ES-I3 (cell line): ENCODE measurements around the gene PPIP5K1.
A peak's percentile ranks its signal among the peaks of the same experiment; 100 is the strongest.

Experiments used
- H3K36me3 ChIP-seq: 2 replicates; pipeline ENCODE4 v1.6.1; 2013; ENCODE audit warnings: mild to moderate bottlenecking, low read length, control low read depth, moderate library complexity; ENCODE audit not compliant: insufficient read depth
- H3K4me1 ChIP-seq: 2 replicates; pipeline ENCODE4 v1.6.1; 2013; ENCODE audit warnings: mild to moderate bottlenecking, control low read depth, low read length; ENCODE audit not compliant: insufficient read depth
- H3K9ac ChIP-seq: 2 replicates; pipeline ENCODE4 v1.6.1; 2013; ENCODE audit warnings: low read depth, mild to moderate bottlenecking, low read length, moderate library complexity
- H3K9me3 ChIP-seq: 2 replicates; pipeline ENCODE4 v1.6.1; 2013; ENCODE audit warnings: mild to moderate bottlenecking, low read length, moderate library complexity; ENCODE audit not compliant: control insufficient read depth, insufficient read depth

PPIP5K1 gene

DNA sequence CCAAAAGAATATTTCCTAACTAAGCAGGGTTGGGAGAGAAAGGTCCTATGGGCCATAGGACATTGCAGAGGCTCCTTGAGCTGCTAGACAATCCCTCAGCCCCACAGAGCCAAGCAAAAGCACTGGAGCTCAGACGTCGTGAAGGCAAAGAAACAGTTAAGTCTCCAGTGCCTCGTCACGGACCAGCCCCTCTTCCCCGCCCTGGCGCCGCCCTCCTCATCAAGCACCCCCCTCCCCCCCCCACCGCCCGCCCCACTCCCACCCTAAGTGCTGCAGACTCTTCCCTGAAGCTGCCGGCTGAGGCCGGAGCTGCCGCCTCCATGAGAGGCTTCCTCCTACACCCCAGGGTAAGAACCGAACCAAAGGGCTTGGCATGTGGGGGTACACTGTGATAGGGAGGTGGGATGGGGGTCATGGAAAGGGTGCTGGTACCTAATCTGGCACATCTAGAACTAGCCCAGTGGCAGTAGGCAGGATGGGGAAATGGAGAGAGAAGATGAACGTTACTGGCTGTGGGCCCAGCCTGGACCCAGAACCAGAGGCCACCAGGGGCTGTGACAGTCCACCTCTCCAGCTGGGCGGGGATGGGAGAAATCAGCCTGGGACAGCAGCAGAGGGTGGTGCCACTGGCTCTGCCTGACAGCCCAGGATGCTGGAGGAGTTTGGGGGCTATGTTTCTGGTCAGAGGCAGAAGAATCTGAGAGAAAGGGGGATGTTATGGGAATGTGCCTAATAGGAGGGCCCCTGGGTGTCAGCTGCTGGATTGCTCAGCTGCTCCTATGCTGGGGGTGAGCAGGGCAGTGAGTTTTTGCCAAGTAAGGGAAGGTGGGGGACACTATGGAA, 72.4 kb downstream of the PPIP5K1 start, which contains the start of gene MAP1A:
TSS of gene MAP1A (plus strand) at position 255 of the 843 bp plus-strand sequence. CDS start 3,866 bp downstream, outside the sequence.
- Histone ChIP-seq H3K4me1 (peaks cover 17% of the 10 kb centered on the region; the same call in 1 of the 2 replicates), H3K36me3 (no peaks in the 10 kb centered on the region), H3K9me3 (no peaks in the 10 kb centered on the region), H3K9ac (peak within 1 kb of the TSS; percentile 50)

DNA sequence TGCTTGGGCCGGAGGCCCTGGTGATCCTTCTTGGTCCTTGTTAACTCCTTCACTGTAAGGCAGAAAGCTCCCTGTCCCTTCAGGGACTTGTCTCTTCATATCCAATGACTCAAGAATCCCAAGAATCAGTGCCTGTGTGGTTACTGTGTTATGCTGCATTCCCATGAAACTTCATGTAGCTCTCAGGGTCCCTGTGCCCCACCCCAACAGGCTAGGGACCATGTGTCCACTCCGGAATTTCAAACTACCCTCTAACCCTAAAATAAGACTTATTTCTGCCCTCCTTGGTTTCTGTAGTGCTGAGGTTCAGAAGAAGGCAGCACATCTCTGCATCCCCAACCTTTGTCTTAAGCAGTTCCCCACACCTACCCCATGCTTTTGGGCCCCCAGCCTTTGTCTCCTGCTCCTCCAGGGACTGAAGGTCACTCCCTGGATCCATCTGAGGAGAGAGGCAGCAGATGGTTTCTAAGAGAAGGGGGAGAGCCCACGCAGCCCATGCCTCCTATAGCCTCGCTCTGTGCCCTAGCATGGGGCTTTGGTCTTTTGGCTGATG, 73.1 kb downstream of the PPIP5K1 start:
- H3K4me1 ChIP-seq: peaks cover 17% of the 10 kb centered on the region; the same call in 1 of the 2 replicates
- no peaks in the 10 kb centered on the region for H3K9me3 ChIP-seq
- peak overlapping the region; percentile 50 for H3K9ac ChIP-seq
- H3K36me3 ChIP-seq: no peaks in the 10 kb centered on the region

DNA sequence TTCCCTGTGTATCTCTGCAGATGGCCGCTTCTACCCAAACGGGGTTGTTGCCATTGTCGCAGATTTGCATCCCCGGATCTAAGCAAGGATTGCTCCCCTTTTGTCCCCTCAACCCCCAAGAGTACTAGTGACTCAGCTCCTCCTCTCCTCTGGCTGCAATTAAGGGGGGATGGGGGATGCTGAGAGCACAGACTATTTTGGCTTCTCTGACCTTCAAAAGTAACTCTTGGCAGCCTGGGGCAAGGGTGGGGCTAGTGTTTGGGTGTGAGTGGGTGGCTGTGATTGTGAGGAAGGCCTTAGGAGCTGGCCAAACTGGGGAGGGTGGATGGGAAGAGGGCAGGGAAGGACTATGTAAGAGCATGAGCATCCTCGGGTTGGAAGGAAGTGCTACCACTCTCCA, 73.8 kb downstream of the PPIP5K1 start:
- H3K9ac ChIP-seq: peak overlapping the region; percentile 50; the same call in 1 of the 2 replicates
- no peaks in the 10 kb centered on the region for H3K36me3 ChIP-seq
- H3K4me1 ChIP-seq: peaks cover 17% of the 10 kb centered on the region; the same call in 1 of the 2 replicates
- H3K9me3 ChIP-seq: no peaks in the 10 kb centered on the region

DNA sequence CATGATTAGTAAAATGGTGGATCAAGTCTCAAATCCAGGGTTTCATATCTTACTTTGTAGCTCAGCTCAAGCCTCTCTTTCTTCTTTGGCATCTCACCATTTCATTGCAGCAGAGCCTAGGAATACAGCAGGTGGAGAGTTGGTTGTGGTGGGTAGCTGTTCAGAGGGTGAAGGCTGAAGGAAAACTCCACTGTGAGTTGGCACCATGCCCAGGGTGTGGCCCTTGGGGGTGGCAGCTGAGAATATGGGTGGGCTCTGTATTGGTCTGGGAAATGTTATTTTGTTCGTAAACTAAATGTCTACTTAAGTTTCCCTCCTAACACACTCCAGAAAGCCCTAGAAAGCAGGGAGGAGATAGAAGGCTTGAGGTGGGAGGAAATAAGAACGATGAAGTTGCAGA, 74.3 kb downstream of the PPIP5K1 start:
- Histone ChIP-seq H3K9me3 (no peaks in the 10 kb centered on the region), H3K36me3 (no peaks in the 10 kb centered on the region), H3K9ac (no peak overlapping the region), H3K4me1 (peaks cover 17% of the 10 kb centered on the region; the same call in 1 of the 2 replicates)

DNA sequence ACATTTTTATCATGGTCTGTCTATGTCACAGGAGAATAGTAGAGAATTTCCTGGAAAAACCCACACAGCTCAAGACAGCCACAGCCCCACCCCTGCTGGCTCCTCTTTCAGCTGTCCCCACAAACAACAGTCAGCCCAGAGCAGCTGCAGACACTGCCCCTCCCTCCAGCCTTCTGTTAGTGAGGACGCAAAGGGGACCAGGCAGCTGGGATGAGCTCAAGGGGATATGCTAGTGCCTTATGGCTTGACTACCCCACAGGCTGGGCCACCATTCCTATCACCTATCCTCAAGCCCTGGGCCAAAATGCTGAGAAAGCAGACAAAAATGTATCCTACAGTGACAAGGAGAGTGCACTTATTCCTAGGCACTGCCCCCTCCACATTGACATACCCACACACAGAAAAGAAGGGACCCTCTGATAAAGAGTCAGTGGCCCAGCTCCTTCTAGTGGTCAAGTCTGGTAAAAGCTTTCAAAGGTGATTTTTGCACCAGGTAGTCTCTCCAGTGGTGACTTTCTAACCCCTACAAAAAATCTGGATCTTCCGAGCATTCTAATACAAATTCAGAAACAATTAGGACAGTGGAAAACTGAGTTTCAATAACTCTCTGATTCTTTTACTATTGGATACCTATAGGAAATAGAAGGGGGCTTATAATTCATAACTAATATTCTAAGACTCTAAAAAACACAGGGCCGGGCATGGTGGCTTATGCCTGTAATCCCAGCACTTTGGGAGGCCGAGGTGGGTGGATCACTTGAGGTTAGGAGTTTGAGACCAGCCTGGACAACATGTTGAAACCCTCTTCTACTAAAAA, 75.6 kb downstream of the PPIP5K1 start:
- H3K4me1 ChIP-seq: peaks cover 17% of the 10 kb centered on the region; the same call in 1 of the 2 replicates
- H3K36me3 ChIP-seq: no peaks in the 10 kb centered on the region
- H3K9ac ChIP-seq: no peak overlapping the region
- no peaks in the 10 kb centered on the region for H3K9me3 ChIP-seq

DNA sequence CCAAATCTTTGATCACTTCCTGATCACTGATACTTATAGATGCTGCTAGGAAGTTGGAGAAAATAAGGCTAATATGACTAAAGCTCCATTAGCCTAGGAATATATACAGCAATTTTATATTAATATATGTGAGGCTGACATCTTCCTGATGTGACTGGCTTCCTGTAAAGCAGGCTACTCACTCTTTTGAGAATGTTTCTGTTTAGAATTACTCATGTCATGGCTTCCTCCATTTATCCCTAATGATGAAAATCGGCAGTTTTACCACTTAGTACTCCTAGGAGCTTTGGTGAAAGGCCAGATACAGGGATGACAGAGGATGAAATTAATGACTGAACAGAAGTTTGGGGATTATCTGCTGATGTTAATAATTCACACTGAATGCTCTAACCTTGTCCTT, 76.5 kb downstream of the PPIP5K1 start:
- H3K9ac ChIP-seq: no peak overlapping the region
- no peaks in the 10 kb centered on the region for H3K9me3 ChIP-seq
- H3K4me1 ChIP-seq: peaks cover 10% of the 10 kb centered on the region; the same call in 1 of the 2 replicates

DNA sequence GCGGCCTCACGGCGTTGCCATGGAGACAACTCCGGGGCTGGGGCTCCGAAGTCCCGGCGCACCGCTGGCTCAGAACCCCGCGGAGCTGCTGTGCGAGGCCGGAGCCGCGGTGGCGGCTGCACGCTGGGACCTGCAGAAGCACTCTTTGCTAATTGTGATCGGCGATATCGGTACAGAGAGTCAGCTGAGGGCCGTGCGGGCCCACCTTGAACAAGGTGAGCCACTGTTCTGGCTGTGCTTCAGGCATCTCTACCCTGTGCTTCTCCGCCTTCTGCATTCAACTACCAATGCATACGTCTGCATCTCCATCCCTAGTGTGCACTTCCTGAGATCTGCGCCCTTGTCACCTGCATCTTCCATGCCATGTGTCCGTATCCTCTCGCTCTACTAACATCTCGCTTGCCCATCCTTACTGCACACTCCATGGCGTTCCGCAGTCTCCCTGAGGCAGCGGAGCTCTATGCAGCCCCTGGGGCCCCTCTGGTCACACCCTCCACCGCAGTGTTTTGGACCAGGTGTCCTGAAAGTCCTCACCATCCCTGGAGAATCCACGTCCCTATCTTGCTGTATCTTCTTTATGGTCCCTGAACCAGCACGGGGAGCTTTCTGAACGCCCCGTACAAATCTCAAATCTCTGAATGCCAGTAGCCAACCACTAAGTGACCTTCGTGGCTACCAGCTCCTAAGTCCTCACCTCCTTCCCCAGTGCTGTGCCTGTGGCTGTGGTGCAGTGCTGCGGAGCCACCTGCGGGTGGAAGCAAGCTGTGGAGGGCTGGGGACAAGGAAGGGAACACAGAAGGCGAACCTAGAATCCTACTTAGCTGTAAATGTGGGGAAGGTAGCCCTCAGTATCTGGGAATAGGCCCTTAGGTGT, 78.8 kb downstream of the PPIP5K1 start:
- Histone ChIP-seq H3K9ac (peak overlapping the region; percentile 51; the same call in 1 of the 2 replicates), H3K4me1 (peaks cover 1% of the 10 kb centered on the region; the same call in 1 of the 2 replicates), H3K36me3 (no peaks in the 10 kb centered on the region), H3K9me3 (no peaks in the 10 kb centered on the region)

More for the DNA sequence above, 76.5 kb downstream of the PPIP5K1 start:
- no peaks in the 10 kb centered on the region for H3K36me3 ChIP-seq

DNA sequence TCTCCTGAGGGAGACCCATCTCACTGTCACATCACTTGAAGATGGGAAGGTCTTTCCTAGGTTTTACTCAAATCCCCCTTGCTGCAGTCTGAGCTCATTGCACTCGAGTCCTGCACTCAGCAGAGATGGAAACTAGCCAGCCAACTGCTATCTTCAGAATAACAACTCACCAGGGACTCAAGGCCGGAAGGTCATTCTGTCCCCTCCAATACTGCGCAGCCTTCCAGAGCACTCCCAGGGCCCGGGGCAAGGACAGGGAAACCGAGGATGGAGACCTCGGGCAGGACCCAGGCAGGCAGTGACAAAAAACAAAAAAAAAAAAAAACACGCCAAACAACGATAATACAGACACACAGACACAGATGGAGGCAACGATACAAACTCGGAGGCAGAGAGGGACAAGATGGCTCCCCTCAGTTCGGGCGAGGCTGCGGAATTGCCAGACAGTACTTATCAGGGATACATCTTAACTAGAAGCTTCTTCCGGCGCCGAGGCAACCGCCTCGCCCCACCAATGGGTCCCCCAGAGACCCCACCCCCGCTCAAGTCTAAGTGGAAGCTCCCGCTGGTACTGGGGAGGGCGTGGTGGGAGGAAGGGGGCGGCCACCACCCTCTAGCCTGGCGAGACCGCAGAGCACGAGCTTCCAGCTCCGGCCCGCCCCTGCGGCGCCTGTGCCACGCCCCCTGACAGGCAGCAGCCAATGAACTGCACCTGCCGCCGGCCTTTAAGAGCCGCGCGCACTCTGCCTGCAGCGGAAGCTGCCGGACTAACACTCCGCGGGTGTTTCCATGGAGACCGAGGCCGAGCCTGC, 79.6 kb downstream of the PPIP5K1 start:
- Histone ChIP-seq H3K9ac (peak overlapping the region; percentile 57), H3K9me3 (no peaks in the 10 kb centered on the region), H3K36me3 (no peaks in the 10 kb centered on the region), H3K4me1 (no peaks in the 10 kb centered on the region; the same call in 1 of the 2 replicates)

DNA sequence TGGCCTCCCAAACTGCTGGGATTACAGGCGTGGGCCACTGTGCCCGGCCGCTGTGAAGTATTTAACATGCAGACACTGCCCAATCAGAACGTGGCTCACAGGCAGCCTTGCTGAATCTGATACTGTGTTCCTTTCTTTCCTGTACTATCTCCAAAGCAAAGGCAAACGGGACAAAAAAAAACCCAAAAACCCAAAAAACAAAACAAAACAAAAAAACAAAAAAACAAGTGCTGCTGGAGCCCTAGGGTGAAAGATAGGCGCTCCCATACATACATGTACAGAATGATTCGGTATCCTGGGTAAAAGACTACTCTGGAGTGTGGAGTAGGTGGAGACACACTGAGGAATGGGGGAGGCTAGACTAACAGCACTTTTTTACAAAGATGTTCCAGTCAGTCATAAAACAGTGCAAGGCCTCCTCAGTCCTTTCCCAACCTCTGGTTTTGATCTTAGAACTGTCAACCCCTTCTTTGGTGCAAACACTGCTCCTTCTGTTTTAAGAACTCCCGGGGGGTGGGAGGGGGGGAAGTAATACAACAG, 80.3 kb downstream of the PPIP5K1 start:
- H3K4me1 ChIP-seq: no peaks in the 10 kb centered on the region; the same call in 1 of the 2 replicates
- H3K9ac ChIP-seq: peak overlapping the region; percentile 57; the same call in 1 of the 2 replicates
- H3K9me3 ChIP-seq: no peaks in the 10 kb centered on the region
- H3K36me3 ChIP-seq: no peaks in the 10 kb centered on the region

DNA sequence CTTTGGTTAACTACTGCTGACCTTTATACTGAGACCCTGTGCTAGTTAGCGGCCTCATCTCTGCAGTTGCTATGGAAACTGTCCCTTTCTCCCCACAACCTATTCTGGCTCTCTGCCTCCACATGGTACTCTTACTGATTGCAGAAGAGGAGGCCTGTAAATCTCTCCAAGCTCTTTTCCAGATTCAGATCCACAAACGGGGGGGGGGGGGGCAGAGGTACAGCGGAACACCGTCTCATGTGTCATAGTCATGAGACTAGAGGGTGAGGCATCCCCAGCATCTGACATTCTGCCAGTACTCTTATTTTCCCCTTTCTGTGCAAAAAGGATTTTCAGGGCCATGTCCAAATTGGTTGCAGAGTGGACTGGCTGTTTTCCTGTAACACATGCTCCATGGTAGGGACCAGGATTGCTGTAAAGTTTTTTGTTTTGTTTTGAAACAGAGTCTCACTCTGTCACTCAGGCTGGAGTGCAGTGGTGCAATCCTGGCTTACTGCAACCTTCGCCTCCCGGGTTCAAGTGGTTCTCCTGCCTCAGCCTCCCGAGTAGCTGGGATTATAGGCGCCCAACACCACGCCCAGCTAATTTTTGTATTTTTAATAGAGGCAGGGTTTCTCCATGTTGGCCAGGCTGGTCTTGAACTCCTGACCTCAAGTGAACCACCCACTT, 80.9 kb downstream of the PPIP5K1 start:
- H3K9ac ChIP-seq: peak overlapping the region; percentile 57; the same call in 1 of the 2 replicates
- no peaks in the 10 kb centered on the region for H3K36me3 ChIP-seq
- no peaks in the 10 kb centered on the region for H3K9me3 ChIP-seq
- H3K4me1 ChIP-seq: no peaks in the 10 kb centered on the region; the same call in 1 of the 2 replicates

DNA sequence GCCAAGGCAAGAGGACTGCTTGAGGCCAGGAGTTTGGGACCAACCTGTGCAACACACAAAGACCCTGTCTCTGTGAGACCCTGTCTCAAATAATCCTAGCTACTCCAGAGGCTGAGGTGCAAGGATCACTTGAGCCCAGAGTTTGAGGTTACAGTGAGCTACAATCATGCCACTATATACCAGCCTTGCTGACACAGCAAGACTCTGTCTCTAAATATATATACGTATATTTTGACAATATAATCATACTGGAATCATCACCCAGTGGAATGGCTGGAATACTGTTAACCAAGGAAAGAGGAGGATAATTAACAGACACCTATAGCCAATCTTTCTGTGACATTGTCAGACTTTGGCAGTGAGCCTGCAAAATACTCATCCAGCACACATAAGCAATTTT, 81.6 kb downstream of the PPIP5K1 start:
- Histone ChIP-seq H3K4me1 (no peaks in the 10 kb centered on the region; the same call in 1 of the 2 replicates), H3K36me3 (no peaks in the 10 kb centered on the region), H3K9ac (no peak overlapping the region), H3K9me3 (no peaks in the 10 kb centered on the region)

DNA sequence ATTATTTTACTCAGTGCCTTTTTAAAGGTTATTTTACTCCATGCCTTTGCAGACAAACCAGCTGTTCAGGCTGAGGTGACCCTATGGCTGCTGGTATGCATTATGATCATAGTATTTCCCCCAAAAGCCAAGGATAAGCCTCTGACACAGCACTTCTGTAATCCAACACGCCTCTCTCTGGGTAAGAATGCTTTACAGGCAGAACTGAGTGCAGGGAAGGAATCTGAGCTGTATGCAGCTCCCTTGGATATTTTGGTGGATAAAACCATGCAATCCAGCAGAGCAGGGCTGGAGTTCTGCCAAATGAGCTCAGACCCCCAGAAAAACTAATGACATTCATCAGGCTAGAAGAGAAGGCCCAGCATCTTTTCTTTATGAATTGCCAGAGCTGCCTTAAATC, 84.3 kb downstream of the PPIP5K1 start:
- Histone ChIP-seq H3K36me3 (no peaks in the 10 kb centered on the region), H3K9ac (no peak overlapping the region), H3K4me1 (no peaks in the 10 kb centered on the region; the same call in 1 of the 2 replicates), H3K9me3 (no peaks in the 10 kb centered on the region)
